ENCODE results near the gene HLA-DMB.
"Not testable (repeated sequence)": the region's sequence is repeated elsewhere in the genome, so short reads cannot be mapped to it uniquely, and the experiment has no call there.

The HLA-DMB gene

DNA sequence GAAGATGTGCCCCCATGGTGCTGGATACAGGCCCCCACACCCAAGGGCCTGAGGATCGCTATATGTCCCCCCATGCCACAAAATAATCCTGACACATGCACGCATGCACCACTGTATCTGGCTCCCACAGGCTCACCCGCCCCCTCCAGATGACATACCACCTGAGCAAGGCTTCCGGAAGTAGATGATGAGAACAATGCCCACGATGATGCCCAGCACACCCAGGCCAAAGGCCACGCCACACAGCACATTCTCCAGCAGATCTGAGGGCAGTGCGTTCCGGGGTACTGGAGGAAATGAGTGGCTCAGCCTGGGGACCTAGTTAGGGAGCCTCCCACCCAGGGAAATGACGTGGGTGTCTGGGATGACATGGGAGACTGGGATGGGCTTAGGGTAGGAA is 8.3 kb upstream of the HLA-DMB start:
- no peak for DNase-seq

DNA sequence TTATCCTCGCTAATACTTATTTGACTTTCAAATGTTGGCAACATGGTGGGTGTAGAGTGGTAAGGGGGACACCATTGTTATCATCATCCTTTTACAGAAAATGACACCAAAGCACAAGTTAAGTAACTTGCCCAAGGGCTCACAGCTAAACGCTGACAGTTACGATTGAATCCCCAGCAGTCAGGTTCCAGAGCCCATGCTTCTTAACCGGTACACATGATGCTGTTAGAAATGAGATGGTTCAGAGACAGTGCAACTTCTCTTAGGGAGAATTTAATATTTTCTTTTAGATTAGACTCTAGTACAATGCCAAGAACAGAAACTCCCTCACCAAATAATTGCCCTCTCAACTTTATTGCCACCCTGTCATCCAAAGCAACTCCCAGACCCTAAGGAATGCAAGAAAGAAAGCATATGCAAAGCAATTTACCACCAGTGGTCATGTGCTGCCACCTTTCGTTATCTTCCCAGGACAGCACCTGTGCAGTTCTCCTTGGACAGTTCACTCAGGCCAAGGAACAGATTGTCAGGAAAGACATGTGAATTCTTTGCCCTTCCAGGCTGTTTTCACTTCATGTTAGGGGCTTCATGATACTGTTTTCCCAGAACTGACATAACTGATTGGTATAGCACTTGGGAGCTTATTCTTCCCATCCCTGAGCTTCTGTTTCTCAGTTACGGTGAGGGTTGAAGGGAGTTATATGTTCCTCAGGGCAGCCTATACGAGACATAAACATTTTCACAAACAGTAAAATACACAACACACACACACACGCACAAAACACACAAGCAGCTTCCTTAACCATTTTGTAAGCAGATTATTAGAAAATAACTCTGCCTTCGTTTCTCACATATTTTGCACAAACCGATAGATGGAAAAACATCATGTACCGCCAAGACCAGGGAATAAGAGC is 7.0 kb upstream of the HLA-DMB start:
- no peak for DNase-seq

DNA sequence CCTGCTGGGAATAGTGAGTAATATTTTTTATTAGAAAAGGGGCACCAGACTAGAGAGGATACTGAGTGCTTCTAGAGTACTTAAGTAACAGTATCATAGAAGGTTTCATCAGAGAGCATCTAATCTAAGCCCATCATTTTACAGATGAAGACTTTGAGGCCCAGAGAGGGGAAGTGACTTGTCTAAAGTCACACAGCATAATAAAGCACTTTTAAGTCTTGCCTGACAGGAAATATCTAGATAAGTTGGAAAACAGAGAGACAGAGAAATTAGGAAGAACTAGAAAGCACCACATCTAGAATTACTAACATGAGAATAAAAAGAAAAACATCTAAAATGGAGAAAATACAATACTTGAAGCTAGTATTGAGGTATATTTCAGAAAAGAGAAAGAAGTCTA is 6.1 kb upstream of the HLA-DMB start:
- no peak for DNase-seq

DNA sequence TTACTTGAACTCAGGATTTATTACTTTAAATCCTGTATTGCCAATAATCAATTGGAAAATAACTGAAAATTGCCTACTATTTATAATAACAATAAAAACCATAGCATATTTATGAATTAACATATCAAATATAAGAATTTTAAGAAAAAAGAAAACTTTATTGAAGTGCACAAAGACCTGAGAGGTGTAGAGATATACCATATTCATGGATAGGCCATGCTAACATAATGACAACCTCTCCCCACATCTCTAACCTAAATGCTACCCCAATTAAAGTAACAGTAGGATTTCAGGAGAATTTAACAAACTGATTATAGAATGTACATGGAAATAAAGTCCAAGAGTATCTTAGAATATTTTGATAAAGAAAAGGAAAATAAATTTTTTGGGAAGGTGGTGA is 5.1 kb upstream of the HLA-DMB start:
- no peak for DNase-seq

DNA sequence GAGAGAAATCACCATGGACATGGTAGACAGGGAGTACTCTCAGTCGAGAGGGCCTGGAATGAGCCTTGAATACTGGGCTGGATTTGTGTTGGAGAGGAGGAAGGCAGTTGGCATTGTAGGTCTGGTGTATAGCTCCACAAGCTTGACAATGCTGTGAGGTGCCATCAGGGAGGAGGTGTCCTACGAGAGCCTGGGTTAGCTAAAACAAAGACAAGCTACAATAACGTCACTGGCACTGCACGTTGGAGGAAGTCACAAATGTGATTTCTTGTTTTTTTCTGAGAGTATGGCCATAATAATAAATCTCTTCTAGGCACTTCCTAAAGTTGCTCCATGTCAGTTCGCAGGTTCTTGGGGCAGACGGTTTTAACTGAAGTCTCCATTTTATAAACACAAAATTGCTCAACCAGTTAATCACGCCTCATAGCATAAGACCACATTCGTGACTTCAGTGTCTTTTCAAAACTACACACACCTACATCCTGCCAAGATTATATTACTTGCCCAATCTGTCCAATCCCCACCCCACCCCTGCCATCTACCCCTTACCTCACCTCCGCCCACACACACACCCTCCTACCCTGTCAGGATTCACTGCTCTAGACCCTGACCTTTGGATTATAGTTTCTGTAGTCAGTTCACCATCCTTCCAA is 4.4 kb upstream of the HLA-DMB start:
- DNase-seq, result no peak

DNA sequence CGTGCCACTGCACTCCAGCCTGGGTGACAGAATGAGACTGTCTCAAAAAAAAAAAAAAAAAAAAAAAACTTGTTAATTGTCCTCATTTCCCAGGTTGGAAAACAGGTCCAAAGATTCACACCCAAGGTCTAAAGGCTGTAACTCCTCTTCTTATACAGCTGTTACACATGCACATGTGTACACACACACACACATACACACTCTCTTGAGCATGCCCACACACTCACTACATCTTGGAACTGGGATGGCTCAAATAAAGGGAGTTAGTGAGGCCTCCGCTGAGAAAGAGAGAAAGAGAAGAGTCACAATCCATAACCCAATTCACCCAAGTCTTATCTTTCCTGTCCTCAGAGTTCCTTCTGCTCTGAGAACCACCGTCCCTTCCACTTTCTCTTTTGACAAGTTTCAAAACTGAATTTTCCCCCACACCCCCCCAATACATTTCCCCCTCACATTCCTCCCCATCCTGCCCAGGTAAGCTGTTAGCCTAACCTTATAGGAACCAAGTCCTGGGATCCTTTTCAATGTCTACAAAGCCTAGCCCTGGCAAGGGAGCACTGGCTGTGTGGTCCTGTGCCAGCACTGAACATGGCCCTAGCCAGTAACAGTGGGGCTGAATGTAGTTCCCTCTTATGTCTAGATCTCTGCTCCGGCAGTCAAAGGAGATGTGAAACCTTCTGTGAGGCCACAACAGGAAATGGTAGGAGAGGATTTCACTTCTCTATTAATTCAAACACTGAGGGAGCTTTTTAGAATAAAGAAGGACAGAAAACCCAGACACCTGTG is 3.2 kb upstream of the HLA-DMB start:
- no peak for DNase-seq

DNA sequence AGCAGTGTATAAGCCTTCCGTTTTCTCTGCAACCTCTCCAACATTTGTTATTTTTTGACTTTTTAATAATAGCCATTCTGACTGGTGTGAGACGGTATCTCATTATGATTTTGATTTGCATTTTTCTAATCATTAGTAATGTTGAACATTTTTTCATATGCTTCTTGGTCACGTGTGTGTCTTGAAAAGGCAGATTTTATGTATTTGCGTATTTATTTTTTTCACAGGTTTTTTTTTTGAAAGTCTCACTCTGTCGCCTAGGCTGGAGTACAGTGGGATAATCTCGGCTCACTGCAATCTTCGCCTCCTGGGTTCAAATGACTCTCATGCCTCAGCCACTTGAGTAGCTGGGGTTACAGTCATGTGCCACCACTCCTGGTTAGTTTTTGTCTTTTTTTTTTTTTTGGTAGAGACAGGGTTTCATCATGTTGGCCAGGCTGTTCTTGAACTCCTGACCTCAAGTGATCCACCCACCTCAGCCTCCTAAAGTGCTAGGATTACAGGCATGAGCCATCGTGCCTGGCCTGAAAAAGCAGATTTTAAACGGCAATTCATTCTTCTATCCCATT is 1.8 kb upstream of the HLA-DMB start:
- DNase-seq, result not testable (repeated sequence)

DNA sequence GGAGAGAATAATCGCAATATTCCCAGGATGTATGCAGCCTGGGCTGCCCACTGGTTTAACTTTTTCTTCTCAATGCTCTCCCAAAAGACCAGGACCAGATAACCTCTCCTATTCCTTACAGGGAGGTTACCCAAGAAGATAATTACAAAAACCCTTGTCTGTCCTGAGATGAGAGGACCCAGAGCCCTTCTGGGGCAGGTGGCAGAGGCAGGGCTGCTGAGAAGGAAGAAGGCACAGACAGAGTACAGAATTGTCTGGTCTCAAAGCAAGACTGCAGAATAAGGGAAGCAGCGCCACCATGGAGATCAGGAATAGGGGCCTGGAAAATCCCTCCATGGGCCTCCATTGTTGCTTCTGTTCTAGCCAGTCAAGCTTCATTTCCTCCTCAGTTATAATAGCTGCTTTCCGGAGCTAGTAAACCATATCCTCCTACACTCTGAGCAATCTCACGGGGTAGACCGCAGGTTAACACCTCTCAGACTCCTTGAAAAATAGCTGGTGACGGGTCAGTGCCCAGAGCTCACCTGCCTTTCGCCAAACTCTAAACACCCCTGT is 463 bp upstream of the HLA-DMB start:
- no peak for DNase-seq

DNA sequence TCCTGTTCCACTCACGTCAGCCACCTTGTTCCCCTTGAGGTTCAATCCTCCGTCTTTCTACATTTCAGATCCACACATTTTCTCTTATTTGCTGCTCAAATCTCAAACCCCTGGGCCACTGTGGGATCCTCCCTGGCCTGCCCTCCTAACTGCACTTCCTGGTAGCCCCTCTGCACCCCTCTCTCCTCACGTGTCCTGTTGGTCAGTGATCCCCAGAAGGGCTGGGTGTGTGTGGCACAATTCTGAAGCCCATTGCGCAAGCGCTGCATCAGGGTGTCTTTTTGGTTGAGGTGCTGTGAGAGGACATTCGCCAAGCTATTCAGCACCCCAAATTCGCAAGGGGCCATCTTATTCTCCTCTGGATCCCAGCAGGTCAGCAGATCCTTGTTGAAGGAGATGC is 2.3 kb downstream of the HLA-DMB start:
- no peak for DNase-seq

DNA sequence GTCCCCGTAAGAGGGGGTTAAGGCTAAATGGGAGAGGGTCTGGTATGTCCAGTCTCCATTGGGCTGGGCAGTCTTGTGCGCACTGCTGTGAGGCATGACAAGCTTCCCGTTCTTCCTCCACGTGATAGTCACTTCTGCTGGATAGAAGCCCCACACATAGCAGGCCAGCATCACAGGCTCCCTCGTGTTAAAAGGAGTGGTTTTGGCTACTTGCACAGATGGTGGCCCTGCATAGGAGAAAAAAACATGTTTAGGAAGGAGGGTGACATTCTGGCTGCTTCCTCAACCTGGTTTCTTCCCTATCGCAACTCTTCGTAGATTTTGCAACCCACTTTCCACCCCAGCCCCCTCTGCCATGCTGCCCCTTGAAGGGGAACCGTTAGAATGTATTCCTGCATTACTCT is 3.6 kb downstream of the HLA-DMB start:
- DNase-seq, result no peak

DNA sequence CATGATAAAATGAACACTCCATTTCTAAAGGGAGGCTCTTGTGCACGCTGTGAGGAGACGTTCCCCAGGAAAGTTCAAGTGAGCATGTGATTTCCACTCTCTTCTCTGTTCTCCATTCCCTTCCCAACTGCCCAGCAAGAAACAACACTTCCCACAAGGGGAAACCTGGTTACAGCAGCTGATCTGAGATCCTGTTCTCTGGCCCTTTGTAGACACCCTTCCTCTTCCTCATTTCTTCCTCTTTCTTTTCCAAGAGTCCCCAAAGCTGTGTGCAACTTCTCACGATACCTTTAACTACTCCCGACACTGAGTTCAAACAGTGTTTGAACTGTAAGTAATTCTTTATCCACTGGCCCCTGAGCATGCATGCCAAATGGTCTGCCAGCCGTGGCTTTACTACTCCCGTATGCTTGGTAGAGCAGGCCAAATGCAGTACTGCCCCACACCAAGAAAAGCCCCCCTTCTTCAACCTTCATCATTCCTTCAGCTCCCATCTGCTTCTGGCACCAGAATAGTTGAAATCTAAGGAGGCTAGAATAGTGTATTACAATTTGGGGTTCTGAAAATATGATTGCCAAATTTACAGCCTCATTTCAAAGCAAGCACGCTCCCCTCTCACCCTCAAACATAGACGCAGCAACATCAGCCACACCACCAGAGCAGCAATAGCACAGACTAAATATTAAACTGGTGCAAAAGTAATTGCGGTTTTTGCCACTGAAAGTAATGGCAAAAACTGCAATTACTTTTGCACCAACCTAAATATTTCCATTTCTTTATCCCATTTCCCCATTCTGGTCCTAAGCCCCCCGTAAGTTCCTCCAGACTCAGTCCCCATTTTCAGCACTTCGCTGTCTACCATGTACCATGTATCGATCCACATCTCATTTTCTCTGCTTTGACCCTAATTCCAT is 4.3 kb downstream of the HLA-DMB start:
- DNase-seq, result no peak

DNA sequence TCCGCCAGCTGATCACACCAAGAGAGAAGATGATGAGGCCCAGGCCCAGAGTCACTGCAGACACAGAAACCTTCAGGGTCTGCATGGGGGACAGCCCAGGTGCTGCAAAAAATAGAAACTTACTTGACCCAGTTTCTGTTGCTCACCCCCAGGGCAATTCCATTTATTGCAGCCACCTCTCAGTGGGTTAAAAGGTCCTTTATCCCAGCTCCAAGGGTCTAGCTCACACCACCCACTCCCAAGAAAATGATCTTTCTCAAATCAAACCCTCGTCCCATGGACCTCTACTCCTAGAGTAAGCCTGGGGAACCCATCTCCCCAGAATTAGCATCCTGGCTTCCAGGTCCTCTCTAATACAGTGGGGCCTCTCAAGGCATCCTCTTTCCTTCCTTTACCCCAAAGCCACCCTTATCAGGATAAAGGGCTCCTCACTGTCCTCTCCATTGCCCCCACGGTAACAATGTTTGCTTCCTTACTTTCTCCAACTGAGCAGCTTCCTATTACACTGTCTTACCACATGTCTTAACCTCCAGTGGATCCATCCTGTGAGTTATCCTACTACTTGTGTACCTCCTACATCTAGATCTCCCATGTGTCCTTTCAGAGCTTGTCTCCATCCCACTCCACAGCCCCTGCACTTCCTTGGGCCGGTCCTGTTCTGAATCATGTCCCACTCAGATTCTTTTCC is 5.1 kb downstream of the HLA-DMB start:
- DNase-seq, result no peak

DNA sequence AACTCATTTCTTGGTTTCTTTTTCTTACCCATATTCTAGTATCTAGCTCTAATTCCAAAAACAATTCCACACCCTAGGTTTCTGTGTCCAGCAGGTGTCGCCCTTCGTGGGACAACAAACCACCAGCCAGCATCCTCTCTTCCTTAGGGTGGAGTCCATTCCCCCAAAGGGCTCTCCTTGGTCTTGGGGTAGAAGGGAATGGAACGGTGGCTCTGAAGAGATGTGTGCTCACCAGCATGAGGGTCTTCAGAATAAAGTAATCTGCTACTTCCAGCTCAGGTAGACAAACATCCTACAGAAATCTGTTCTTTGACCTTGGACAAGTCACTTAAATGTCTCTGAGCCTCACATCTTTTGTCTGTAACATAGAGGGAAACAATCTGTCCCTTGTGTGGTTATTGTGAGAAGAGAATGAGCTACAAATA is 7.2 kb downstream of the HLA-DMB start:
- DNase-seq, result peak; percentile 32

DNA sequence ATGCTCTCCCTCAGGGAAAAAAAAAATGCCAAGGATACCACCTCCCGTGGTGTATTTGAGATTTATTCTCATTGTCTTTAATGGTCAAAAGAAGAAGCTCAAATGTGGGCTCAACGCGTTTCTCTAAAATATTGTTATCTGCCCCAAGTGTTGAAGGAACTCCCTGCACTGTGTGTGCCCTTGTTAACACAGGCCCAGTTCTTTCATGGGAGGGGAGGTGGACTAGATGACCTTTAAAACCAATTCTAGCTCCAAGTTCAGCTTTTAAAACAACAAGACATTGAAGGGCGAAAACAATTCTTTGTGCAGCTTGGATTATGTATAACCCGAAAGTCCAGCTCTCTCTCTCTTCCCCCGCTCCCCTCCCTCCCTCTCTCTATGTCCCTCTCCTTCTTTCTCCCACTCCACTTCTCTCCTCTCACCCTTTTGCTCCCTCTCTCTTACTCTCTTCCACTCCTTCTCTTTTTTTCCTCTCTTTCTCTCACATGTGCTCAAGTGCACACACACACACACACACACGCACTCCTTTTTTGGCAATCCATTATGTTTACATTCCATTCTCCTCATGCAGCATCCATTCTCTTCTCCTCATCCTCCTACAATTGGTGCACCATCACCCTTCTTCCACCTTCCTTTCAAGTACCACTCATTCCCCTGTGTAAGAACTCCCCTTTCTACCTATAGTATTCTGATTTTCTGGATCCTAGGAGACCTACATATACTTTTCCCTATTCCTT is 8.5 kb downstream of the HLA-DMB start:
- no peak for DNase-seq

DNA sequence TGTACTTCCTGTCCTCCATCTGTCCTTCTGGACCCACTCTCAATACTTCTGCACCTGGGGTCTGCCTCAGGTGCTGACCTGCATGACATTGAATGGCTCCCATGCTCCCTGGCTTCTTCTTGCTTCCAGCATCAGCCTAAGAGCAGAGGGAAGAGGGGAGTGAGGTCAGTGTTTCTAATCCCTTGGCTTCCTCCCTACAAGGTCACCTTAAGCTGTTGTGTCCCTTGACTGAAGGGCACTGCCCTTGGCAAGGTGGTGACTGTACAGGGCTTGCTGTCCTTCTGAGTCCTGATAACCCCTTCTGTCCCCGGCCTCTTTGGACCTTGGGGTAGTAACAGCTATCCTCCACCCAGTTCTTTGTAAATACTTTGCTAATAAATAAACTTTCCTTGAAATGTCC is 9.6 kb downstream of the HLA-DMB start:
- DNase-seq, result no peak

DNA sequence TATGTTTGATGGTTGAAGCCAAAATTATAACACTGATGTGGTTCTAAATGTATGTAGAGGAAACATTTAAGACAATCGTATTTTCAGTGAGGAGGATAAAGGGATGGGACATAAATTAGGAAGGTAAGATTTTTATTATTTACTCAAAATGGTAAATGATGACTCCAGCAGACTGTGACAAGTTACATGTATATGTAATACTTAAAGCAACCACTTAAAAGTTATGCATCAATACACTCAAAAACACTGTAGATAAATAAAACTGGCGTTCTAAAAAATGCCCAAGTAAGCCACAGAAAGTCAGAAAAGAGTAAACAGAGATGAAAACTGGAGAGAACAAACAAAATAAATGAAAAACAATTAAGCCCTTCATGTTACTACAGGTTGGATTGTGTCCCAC is 18.7 kb downstream of the HLA-DMB start:
- no peak for DNase-seq

DNA sequence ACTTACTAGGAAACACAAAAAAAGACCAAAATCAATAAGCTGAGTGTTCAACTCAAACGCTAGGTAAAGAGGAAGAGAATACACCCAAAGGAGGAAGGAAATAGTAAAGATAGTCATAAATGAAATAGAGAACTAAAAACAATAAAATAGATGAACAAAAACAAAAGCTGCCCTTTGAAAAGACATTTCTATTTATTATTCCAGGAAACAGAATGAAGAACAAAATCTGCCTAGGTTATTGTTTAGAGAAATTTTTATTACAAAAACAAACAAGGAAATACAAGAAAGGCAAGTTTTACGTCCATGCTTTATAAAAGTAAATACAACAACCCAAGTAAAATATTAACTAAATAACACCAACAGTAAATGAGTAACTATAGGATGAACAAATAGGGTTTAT is 20.1 kb downstream of the HLA-DMB start:
- DNase-seq, result no peak

DNA sequence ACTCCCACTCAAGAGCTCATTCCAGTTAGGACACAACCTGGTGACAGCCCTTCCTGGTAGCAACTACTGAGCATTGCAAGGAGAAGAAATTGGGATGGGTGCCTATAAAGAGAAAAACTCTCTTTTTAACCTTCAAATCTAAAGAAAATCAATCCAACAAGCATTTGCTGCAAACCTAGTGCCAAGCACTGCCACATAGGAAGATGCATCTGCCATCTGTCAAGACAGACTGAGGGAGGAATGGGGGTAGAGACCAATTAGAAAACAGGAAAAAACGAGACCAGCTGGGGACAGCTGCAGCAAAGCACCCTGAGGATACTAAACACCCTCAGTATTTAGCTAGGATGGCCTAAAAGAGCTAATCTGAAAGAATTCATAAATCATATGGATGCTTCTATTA is 27.9 kb downstream of the HLA-DMB start:
- no peak for DNase-seq

DNA sequence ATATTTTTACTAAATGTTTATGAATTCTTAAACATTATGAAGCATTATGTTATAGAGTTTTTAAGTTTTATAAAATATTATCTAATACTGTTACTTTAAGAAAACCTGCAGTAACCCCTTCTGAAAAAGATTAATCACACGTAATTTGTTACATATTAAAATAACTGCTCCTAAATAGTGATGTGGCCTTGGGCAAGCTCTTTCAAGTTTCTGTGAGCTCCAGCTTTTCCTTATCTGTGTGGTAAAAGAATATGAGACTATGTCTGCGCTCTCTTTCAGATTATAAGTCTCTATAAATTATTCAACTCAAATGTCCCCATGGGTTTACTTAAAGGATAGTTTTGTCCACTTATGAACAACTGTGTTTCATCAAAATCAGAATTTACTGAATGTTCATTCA is 31.9 kb downstream of the HLA-DMB start:
- no peak for DNase-seq

DNA sequence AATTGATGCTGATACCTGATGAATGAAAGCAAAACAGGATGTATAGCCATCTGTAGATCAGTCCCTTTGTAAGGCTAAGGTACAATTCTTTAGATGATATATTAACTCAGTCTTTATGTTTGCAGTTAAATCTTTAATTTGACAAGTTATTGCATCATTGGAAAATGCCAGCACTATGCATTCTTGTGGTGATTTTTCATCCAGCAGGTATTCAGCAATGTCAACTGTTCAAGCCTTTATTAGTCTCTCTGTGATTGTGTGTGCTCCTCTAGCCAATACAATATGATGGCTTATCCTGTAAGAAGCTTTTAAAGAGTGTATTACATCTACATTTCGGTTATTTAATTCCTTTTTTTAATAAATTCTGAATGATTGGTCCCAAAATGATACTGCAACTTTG is 34.3 kb downstream of the HLA-DMB start:
- no peak for DNase-seq

DNA sequence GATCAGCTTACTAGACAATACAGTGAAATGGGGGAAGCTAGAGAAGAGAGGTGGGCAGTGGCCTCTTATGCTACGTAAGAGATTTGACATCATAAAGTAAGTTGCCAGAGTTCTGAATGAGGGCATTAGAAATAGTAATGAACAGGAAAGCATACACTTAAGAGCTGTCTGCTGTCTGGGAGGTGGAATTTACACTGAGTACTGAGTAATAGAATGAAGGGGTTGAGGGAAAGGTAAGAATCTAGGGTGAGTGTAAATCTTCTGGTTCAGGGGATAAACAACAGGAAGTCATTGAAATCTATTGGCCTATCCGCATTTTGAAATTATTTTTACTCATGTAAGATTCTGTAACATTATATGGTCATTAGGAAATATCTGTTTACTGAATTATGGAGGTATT is 35.8 kb downstream of the HLA-DMB start:
- DNase-seq, result no peak
